ENCODE results near the gene RPS2.
A peak's percentile ranks its signal among the peaks of the same experiment; 100 is the strongest.
"Not testable (repeated sequence)": the region's sequence is repeated elsewhere in the genome, so short reads cannot be mapped to it uniquely, and the experiment has no call there.

Gene RPS2

GRCh38 chr16:1964506-1965395 lies at the start of gene RPS2:
TSS of gene RPS2 (minus strand) at chr16:1964826. CDS start at chr16:1964625, 201 bp downstream.
- peak; percentile 95 for TF ChIP-seq MYC (IDR thresholded peaks at IDR 0.05; ENCODE audit: low read depth, low read length)
- peak; percentile 99 for TF ChIP-seq POLR2A (IDR thresholded peaks at IDR 0.05; ENCODE audit: extremely low read depth, insufficient read length)
- TF ChIP-seq MAX (IDR thresholded peaks at IDR 0.05; ENCODE audit: low read depth, low read length) = peak; percentile 88
- no peak for TF ChIP-seq CTCF (IDR thresholded peaks at IDR 0.05; ENCODE audit: low read depth, low read length)
- DNase-seq (ENCODE audit: low read depth) = peak; percentile 98
- peak within 1 kb of the TSS; percentile 97 for H3K4me3 ChIP-seq (ENCODE audit: low read depth, low read length)

- no peak for DNase-seq (ENCODE audit: low read depth)
- H3K4me3 ChIP-seq (ENCODE audit: low read depth, low read length) = no peak overlapping the region
- TF ChIP-seq MYC (IDR thresholded peaks at IDR 0.05; ENCODE audit: low read depth, low read length) (no peak), MAX (IDR thresholded peaks at IDR 0.05; ENCODE audit: low read depth, low read length) (no peak), CTCF (IDR thresholded peaks at IDR 0.05; ENCODE audit: low read depth, low read length) (no peak)
Measured at GRCh38 chr16:2013527-2013926, 48.9 kb upstream of the RPS2 start.

GRCh38 chr16:2011726-2012125 lies 47.1 kb upstream of the RPS2 start:
- not testable (repeated sequence) for DNase-seq (ENCODE audit: low read depth); H3K4me3 ChIP-seq (ENCODE audit: low read depth, low read length)

- H3K4me3 ChIP-seq (ENCODE audit: low read depth, low read length) = peak within 1 kb of the TSS; percentile 95
- DNase-seq (ENCODE audit: low read depth) = peak; percentile 89
- TF ChIP-seq CTCF (IDR thresholded peaks at IDR 0.05; ENCODE audit: low read depth, low read length) (no peak), MYC (IDR thresholded peaks at IDR 0.05; ENCODE audit: low read depth, low read length) (peak; percentile 85), MAX (IDR thresholded peaks at IDR 0.05; ENCODE audit: low read depth, low read length) (peak; percentile 98), POLR2A (IDR thresholded peaks at IDR 0.05; ENCODE audit: extremely low read depth, insufficient read length) (peak; percentile 92)
Measured at GRCh38 chr16:2009791-2010510, 45.3 kb upstream of the RPS2 start, which contains the start of gene ZNF598. TSS of gene ZNF598 (minus strand) at chr16:2009821.

- TF ChIP-seq POLR2A (IDR thresholded peaks at IDR 0.05; ENCODE audit: extremely low read depth, insufficient read length) (no peak), MAX (IDR thresholded peaks at IDR 0.05; ENCODE audit: low read depth, low read length) (no peak), MYC (IDR thresholded peaks at IDR 0.05; ENCODE audit: low read depth, low read length) (no peak), CTCF (IDR thresholded peaks at IDR 0.05; ENCODE audit: low read depth, low read length) (no peak)
- peak overlapping the region; percentile 86 for H3K4me3 ChIP-seq (ENCODE audit: low read depth, low read length)
- DNase-seq (ENCODE audit: low read depth) = peak; percentile 47
Measured at GRCh38 chr16:2009164-2009711, 44.6 kb upstream of the RPS2 start.

- TF ChIP-seq MAX (IDR thresholded peaks at IDR 0.05; ENCODE audit: low read depth, low read length) = no peak; the same call in 1 of the 2 replicates
- TF ChIP-seq MYC (IDR thresholded peaks at IDR 0.05; ENCODE audit: low read depth, low read length) = no peak
- no peak for TF ChIP-seq POLR2A (IDR thresholded peaks at IDR 0.05; ENCODE audit: extremely low read depth, insufficient read length)
- H3K4me3 ChIP-seq (ENCODE audit: low read depth, low read length) = peak overlapping the region; percentile 86
- DNase-seq (ENCODE audit: low read depth) = peak; percentile 68
Measured at GRCh38 chr16:2008631-2009163, 44.1 kb upstream of the RPS2 start.
